ENCODE data around the gene OR5M10.
"Not testable (repeated sequence)": the region's sequence is repeated elsewhere in the genome, so short reads cannot be mapped to it uniquely, and the experiment has no call there.

The OR5M10 gene

DNA sequence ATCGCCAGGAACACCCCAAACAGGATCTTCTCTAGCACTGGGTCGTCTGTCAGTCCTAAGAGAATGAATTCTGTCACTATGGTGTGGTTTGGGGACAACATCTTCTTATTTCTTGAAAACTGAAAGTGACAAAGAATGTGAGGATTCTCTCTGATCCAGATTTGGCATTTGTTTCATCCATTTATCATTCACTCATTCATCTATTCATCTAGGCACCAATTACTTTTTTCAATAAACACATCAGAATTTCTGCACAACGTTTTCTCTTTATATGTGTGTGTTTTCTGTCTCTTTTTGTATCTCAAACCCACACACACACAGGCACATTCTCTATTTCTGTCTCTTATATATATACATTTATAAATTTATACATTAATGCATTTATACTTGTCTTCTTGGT, at the start of gene OR5M10:
OR5M10 (minus strand) TSS at position 101 of the 400 bp plus-strand sequence; CDS start at position 101, 0 bp downstream.
- no peak for DNase-seq (ENCODE audit: low read depth in 2 of 2)

DNA sequence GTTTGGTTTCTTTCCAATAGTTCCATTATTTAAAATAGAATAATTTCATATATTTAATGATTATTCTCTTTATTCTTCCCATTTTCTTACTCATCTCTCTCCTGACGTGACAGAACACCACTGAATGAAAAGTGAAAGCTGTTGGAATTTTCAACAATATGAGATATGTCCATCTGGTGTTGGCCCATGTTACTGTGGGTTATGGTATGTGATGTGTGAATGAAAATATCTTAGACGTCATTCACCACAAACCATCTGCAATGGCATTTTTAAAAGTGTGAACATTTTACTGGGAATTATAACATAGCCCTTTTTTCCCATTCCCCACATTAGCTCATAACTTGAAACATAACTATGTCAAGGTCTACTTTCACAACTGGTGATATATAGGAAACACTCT, 48.4 kb upstream of the OR5M10 start:
- DNase-seq (ENCODE audit: low read depth in 2 of 2): no peak

- no peak for DNase-seq (ENCODE audit: low read depth in 2 of 2)
These were observed 47.2 kb upstream of the OR5M10 start for GRCh38 chr11:56624661-56625110.

- DNase-seq (ENCODE audit: low read depth in 2 of 2): no peak
These were observed 33.7 kb upstream of the OR5M10 start for GRCh38 chr11:56611174-56611573.

DNA sequence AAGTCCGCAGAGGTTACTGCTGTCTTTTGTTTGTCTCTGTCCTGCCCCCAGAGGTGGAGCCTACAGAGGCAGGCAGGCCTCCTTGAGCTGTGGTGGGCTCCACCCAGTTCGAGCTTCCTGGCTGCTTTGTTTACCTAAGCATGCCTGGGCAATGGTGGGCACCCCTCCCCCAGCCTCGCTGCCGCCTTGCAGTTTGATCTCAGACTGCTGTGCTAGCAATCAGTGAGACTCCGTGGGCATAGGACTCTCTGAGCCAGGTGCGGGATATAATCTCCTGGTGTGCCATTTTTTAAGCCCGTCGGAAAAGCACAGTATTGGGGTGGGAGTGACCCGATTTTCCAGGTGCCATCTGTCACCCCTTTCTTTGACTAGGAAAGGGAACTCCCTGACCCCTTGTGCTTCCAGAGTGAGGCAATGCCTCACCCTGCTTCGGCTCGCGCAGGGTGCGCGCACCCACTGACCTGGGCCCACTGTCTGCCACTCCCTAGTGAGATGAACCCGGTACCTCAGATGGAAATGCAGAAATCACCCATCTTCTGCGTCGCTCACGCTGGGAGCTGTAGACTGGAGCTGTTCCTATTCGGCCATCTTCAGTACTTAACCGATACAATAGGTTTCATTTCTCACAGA, 14.7 kb upstream of the OR5M10 start:
- DNase-seq (ENCODE audit: low read depth in 2 of 2): not testable (repeated sequence)

GRCh38 chr11:56558574-56558973, 18.9 kb downstream of the OR5M10 start:
- no peak for DNase-seq (ENCODE audit: low read depth in 2 of 2)

DNA sequence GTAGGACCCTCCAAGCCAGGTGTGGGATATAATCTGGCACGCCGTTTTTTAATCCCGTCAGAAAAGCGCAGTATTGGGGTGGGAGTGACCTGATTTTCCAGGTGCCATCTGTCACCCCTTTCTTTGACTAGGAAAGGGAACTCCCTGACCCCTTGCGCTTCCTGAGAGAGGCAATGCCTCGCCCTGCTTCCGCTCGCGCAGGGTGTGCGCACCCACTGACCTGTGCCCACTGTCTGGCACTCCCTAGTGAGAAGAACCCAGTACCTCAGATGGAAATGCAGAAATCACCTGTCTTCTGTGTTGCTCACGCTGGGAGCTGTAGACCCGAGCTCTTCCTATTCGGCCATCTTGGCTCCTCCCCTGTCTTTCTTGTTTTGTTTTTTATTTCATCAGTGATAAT, 22.8 kb downstream of the OR5M10 start:
- not testable (repeated sequence) for DNase-seq (ENCODE audit: low read depth in 2 of 2)

GRCh38 chr11:56545531-56545930, 32.0 kb downstream of the OR5M10 start:
- DNase-seq (ENCODE audit: low read depth in 2 of 2): no peak

- no peak for DNase-seq (ENCODE audit: low read depth in 2 of 2)
These were observed 33.8 kb downstream of the OR5M10 start for GRCh38 chr11:56543739-56544138.

- no peak for DNase-seq (ENCODE audit: low read depth in 2 of 2)
These were observed 34.4 kb downstream of the OR5M10 start, which contains the start of gene OR5M11 for GRCh38 chr11:56543157-56543556. Gene OR5M11 (minus strand): TSS chr11:56543257. CDS start chr11:56543257, 0 bp downstream.

DNA sequence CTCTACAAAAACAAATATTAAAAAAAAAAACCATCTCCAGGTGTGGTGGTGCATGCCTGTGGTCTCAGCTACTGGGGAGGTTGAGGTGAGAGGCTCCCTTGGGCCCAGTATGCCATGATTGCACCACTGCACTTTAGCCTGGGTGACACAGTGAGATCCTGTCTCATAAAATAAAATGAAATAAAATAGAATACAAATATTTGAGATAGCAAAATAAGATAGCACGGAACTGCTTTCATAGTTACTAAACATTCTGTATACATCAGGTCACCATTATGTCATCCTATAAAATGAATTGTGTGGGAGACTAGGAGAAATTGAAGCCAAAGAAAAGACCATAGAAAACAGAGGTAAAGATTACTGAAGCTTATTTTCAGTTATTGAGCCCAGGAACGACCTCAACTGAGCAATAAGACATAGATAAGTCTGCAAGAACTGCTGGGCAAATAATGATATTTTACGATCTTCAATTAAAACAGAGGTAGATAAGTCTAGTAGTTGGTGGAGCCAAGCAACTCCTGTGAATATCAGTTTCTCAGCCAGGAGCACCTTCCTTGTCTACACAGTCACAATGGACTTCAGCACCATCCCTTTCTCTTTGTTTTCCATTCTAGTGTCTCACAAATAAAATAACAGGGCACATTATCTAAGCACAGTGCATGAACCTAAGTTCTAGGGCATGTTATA, 44.3 kb downstream of the OR5M10 start:
- DNase-seq (ENCODE audit: low read depth in 2 of 2): no peak

DNA sequence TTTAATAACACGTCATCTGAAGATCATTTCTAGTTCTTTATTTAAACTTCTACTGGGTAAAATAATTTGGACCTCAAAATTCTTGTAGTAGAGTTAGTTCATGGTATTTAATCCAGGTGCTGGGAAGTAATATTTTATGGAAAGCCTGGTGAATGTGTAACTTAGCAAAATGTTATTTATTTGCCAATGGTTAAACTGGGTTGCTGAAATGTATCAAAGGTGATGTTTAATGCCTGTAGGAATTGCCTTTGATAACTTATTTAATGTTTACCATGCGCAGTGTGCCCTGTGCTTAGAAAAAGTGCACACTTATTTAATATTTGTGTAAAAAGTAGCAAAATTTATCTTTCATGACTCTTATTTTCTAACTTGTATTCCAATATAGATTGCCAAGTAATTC, 45.7 kb downstream of the OR5M10 start:
- DNase-seq (ENCODE audit: low read depth in 2 of 2): no peak
